D721Med (cell line): ENCODE results near the gene UIMC1.
"Not testable (repeated sequence)": the region's sequence is repeated elsewhere in the genome, so short reads cannot be mapped to it uniquely, and the experiment has no call there.

Experiments
- DNase-seq: peaks from one replicate; pipeline ENCODE4 v3.0.0; 2011; ENCODE audit warnings: low spot score; ENCODE audit not compliant: insufficient read length
- FAIRE-seq: peaks from 2 replicates; lab custom pipeline; 2011; peaks lifted over from hg19 to GRCh38; lab: Jason Lieb, UNC
- TF ChIP-seq, protein P1 (sequence below): IDR thresholded peaks from 2 replicates; pipeline ENCODE4 v1.5.1; 2012; ENCODE audit warnings: mild to moderate bottlenecking, control low read depth; ENCODE audit not compliant: insufficient read depth; ENCODE audit errors: missing control alignments

Gene UIMC1

DNA sequence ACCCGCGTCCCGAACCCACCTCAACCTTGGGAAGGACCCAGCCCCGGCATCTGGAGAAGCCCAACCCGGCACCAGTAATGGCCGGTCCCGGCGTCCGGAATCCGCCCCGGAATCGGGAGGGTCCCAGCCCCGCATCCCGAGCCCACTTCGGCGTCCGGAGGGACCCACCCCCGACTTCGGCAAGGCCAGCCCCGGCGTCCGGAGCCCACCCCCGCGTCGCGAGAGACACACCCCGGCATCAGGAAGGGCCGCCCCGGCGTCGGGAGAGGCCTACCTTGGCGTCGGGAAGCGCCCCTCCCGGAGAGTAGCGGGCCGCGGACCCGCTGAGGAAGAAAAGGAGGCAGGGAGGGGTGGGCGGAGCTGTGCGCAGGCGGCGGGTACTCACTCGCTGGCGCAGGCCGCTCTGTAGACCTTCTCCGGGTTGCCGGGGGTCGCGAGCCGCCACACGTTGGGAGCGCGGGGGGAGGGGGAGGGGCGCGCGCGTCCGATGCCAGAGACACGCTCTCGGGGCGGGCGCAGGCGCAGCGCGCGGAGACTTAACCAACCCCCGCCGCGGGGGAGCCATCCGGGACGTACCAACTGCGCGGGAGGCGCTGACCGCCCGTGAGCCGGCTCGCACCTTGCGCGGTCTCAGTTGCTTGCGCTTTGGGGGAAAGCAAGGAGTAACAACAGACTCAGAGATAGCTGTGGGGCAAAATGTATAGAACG, at the start of gene UIMC1:
TSS of gene UIMC1 (minus strand) at position 515 of the 708 bp plus-strand sequence. CDS start 24,164 bp downstream, outside the sequence.
- FAIRE-seq: no peak
- TF ChIP-seq, protein P1, sequence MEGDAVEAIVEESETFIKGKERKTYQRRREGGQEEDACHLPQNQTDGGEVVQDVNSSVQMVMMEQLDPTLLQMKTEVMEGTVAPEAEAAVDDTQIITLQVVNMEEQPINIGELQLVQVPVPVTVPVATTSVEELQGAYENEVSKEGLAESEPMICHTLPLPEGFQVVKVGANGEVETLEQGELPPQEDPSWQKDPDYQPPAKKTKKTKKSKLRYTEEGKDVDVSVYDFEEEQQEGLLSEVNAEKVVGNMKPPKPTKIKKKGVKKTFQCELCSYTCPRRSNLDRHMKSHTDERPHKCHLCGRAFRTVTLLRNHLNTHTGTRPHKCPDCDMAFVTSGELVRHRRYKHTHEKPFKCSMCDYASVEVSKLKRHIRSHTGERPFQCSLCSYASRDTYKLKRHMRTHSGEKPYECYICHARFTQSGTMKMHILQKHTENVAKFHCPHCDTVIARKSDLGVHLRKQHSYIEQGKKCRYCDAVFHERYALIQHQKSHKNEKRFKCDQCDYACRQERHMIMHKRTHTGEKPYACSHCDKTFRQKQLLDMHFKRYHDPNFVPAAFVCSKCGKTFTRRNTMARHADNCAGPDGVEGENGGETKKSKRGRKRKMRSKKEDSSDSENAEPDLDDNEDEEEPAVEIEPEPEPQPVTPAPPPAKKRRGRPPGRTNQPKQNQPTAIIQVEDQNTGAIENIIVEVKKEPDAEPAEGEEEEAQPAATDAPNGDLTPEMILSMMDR: no peak
- DNase-seq: peak; percentile 47

DNA sequence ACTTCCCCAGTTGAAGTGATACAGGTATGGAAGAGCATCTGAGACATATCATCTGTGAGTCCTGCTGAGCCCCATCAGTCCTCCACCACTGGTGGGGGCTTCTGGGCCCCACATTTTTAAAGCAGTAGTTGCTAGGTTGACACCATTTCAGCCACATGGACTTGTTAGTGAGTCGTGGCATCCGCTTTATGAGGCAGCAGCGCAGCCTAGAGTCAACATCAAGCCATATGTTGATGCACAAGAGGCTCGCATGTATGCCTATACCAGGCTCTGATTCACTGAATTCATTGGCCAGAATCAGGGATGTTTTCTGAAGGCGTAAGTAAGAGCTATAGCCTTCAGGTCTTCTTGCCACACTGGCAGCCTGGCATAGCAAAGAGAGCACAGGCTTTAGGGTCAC, 42.7 kb upstream of the UIMC1 start:
- TF ChIP-seq, protein P1: peak; percentile 46
- FAIRE-seq: no peak
- no peak for DNase-seq

DNA sequence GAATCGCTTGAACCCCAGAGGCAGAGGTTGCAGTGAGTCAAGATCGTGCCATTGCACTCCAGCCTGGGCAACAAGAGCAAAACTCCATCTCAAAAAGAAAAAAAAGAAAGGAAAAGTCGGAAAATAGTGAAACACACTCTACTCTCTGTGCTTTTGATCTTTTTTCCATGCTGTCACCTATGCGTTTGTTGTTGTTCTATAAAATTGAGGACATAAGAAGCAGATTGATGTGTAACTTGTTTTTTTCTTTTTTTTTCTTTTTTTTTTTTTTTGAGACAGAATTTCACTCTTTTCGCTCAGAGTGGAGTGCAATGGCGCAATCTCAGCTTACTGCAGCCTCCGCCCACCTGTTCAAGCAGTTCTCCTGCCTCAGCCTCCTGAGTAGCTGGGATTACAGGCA, 42.0 kb upstream of the UIMC1 start:
- DNase-seq, FAIRE-seq: not testable (repeated sequence)

DNA sequence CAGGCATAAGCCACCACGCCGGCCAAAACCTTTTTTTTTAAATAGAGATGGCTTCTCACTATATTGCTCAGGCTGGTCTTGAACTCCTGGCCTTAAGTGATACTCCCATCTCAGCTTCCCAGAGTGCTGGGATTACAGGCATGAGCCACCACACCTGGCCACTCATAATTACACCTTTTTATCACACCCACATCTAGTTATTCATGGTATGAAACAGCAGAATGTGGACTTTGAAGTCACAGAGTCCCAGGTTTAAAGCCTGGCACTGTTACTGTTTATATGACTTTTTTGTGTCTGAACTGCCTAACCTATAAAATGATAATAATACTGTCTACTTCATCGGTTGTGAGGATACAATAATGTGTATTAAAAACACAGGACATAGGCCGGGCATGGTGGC, 39.1 kb upstream of the UIMC1 start:
- TF ChIP-seq, protein P1: no peak
- FAIRE-seq (no peak), DNase-seq (no peak)

DNA sequence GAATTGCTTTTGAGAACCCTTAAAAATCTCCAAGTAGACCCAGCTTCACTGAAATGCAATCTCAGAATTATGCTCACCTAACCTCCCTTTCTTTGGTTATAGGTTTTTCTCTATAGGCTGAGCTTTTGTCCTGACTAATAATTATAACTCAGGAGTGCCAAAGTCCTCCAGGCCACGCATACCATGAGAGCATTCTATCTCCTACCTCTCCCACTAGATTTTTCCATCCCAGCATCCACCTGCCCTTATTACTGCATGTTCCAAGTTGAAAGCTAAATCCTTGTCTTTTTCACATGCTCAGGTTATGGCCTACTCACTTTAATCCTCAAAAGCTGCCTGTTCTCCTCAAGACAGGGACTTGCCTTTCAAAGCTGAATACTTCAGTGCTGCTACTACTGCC, 38.1 kb upstream of the UIMC1 start:
- DNase-seq: no peak
- FAIRE-seq: no peak
- TF ChIP-seq, protein P1: no peak

DNA sequence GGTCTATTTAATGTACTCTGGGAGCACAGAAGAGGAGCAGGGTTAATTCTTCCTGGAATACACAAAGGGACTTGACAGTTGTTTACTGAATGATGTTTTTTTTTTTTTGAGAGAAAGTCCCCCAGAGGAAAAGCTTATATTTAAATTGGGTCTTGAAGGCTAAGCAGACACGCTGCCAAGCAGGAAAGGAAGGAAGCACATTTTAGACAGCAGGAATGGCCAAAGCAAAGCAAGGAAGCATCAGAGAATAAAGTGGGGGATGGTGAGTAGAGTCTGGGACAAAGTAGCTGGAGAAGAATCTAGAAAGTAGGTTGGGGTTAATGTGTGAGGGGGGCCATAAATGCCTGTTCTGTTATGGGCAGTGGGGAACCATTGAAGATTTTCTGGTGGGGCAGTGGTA, 37.4 kb upstream of the UIMC1 start:
- TF ChIP-seq, protein P1: no peak
- no peak for FAIRE-seq
- DNase-seq: no peak

DNA sequence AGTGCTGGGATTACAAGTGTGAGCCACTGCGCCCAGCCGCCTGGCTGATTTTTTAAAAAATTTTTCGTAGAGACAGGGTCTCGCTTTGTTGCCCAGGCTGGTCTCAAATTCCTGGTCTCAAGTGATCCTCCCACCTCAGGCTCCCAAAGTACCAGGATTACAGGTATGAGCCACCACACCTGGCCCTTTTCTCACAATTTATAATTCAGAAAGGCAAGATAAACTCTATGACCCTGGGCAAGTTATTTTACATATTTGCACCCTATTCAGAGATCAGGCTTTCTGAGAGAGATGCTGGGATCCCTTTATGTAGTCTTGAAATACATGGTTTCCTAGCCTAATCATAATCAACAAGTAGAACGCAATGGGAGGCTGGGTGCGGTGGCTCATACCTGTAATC, 36.5 kb upstream of the UIMC1 start:
- DNase-seq: no peak
- TF ChIP-seq, protein P1: no peak
- FAIRE-seq: no peak
